ENCODE data around the gene ZC3H4. TPM values are rescaled to one million over a fixed set of nuclear protein-coding genes. Genes with fewer than 3 reads are reported as not detected.

ZC3H4 gene
- total RNA-seq, 1 donor from 2014 or later = 22.1 TPM

DNA sequence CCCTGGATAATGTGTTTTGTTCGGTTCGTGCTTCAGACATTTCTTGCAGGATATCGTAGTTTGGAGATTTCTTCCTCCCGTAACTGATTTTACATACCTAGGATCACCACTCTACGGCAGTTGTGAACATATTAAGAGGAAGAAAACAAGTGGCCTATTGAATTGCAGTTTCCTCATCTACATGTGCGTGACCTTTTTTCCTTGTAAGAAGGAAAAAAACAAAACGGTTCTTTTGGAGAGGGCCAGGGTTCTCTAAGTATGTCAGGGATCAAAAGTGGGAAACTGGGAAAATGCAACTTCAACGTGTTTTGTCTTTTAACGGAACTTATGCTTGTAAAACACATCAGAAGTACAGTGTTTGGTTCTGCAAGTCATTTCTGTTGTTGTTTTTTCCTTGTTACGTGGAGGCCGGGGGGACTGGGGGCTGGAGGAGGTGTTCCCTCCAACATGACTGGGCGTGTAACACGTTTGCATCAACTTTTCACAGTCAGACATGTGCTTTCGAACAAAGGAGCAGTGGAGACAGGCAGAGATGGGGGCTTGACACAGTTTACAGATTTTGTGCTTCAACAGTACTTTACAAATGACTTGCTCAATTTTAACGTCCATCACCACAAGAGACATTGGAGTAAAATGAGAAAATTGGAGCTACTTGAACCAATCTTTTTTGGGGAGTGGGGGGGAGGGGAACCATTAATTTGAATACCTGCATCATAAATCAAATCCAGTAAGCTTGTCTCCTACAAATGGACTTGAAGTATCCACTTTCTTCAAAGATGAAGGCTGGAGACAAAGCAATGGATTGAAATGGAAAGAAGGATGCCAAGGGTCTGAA, 3.8 kb downstream of the ZC3H4 start:
- intact Hi-C loops (cut with micrococcal nuclease) = no loop called here
- DNase-seq = no peak
- Histone ChIP-seq H3K27ac (replicated peaks) (peak overlapping the region; percentile 100), H3K36me3 (no peaks in the 10 kb centered on the region), H3K4me3 (peak overlapping the region; percentile 95), H3K4me1 (peaks cover 85% of the 10 kb centered on the region), H3K27me3 (ENCODE audit: low read depth) (no peaks in the 10 kb centered on the region), H3K9me3 (replicated peaks) (no peaks in the 10 kb centered on the region)
- TF ChIP-seq, protein P1, sequence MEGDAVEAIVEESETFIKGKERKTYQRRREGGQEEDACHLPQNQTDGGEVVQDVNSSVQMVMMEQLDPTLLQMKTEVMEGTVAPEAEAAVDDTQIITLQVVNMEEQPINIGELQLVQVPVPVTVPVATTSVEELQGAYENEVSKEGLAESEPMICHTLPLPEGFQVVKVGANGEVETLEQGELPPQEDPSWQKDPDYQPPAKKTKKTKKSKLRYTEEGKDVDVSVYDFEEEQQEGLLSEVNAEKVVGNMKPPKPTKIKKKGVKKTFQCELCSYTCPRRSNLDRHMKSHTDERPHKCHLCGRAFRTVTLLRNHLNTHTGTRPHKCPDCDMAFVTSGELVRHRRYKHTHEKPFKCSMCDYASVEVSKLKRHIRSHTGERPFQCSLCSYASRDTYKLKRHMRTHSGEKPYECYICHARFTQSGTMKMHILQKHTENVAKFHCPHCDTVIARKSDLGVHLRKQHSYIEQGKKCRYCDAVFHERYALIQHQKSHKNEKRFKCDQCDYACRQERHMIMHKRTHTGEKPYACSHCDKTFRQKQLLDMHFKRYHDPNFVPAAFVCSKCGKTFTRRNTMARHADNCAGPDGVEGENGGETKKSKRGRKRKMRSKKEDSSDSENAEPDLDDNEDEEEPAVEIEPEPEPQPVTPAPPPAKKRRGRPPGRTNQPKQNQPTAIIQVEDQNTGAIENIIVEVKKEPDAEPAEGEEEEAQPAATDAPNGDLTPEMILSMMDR (IDR thresholded peaks at IDR 0.05; ENCODE audit: borderline replicate concordance) = no peak

DNA sequence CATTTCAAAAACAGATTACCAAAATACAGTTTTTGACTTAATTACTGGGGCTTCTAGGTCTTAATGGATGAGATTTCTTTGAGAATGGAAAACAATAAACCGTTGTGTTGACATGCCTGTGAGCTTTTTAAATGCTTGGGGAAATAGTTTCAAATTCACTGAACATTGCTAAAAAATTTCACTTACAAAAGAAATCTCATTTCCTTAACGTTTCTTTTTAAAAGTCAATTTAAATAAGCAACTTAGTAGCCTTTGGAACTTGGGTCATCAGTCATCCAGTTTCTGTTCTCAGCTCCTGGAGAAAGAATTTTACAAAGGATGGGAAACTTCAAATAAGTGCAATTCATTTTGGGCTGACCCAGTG, 4.4 kb downstream of the ZC3H4 start:
- TF ChIP-seq, protein P1 (IDR thresholded peaks at IDR 0.05; ENCODE audit: borderline replicate concordance) = no peak
- Histone ChIP-seq H3K36me3 (no peaks in the 10 kb centered on the region), H3K9me3 (replicated peaks) (no peaks in the 10 kb centered on the region), H3K27me3 (ENCODE audit: low read depth) (no peaks in the 10 kb centered on the region), H3K4me1 (peaks cover 88% of the 10 kb centered on the region), H3K27ac (replicated peaks) (peak overlapping the region; percentile 100), H3K4me3 (peak overlapping the region; percentile 95)
- DNase-seq = no peak
- intact Hi-C loops (cut with micrococcal nuclease) = no loop called here

DNA sequence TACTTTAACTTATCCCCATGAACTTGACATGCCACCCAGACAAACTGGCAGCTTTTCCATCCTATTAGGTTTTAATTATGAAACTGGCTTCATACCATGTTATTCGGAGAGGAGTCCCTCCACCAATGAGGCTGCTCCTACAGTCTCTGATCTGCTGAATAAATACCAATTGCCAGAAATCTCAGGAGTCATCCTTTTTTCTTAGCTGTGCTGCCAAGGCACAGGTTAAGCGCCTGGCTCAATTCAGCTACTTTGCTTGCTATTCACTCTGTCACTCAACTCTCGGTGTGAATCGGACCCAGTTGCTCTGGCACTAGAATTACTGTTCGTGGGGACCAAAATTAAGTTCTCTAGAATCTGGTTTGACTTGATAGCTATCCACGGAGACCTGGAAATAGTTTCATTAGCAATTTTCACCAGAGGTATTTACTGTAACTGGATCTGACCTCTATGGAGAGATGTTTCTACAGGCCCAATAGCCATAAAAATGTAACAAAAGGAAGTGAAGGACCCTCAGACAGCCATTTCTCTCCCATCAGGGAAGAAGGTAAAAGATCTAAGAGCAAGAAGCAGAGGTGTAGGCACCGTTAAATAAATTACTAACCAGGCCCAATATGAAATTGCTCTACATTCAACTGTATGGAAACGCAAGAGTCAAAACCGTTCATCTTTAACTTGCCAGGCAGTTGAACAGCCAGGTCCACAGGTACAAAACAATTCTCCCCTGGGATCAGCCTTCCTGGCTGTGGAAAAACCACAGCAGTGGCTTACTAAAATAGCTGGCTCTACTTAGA, 5.4 kb downstream of the ZC3H4 start:
- intact Hi-C loops (cut with micrococcal nuclease) = no loop called here
- Histone ChIP-seq H3K27me3 (ENCODE audit: low read depth) (no peaks in the 10 kb centered on the region), H3K27ac (replicated peaks) (peak overlapping the region; percentile 100), H3K9me3 (replicated peaks) (no peaks in the 10 kb centered on the region), H3K4me1 (peaks cover 91% of the 10 kb centered on the region), H3K36me3 (no peaks in the 10 kb centered on the region), H3K4me3 (peak overlapping the region; percentile 8)
- TF ChIP-seq, protein P1 (IDR thresholded peaks at IDR 0.05; ENCODE audit: borderline replicate concordance) = no peak
- DNase-seq = no peak

DNA sequence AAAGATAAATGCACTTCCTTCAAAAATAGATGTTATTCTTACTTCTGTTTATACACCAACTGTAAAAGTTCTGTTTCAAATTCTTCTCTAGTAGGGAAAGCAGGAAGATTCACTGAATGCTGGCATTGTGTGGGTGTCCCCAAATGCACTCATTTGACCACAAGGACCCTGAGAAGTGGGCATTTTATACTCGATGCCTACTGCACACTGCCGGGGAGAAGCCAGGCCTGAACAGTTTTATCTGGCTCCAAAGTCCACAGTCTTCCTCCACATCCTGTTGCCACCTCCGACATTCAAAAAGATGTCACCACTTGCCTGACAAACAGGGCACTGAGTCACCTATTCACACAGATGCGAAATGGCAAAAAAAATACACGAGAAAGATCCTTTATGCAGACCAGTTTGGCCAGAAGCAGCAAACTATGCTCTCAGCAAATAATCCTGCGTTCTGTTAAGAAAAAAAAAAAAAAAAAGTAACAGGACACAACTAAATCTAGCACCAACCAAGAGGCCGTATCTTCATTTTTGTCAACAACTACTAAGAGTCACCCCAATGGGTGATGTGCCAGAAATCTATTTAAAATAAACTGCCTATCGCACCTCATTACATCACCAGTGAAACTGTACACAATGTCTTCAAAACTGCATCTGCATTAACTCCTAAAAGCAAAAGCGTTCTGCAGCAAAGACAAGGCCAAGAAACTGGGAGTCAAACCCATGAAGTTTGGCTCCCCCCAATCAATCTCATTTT, 6.2 kb downstream of the ZC3H4 start:
- Histone ChIP-seq H3K9me3 (replicated peaks) (no peaks in the 10 kb centered on the region), H3K27ac (replicated peaks) (peak overlapping the region; percentile 100), H3K4me3 (peak overlapping the region; percentile 21), H3K4me1 (peaks cover 93% of the 10 kb centered on the region), H3K36me3 (no peaks in the 10 kb centered on the region), H3K27me3 (ENCODE audit: low read depth) (no peaks in the 10 kb centered on the region)
- TF ChIP-seq, protein P1 (IDR thresholded peaks at IDR 0.05; ENCODE audit: borderline replicate concordance) = no peak
- no peak for DNase-seq
- intact Hi-C loops (cut with micrococcal nuclease) = no loop called here

DNA sequence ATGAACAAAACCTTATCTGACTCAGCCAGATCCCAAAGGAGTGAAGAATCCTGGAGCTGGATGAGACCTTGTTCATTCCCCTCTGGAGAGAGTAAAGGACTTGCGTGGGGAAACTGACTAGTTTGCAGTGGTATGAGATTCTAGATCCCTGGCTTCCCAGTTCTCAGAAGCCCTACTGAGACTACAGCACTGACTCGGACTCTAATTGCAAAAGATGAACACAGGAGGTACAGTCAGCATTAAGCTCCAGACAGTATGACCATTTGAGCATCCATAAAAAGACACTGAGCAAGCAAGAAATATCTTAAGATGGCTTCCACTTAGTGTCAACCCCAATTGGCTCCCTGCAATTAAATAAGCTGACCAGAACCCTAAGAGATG, 6.8 kb downstream of the ZC3H4 start:
- Histone ChIP-seq H3K4me1 (peaks cover 96% of the 10 kb centered on the region), H3K4me3 (peak overlapping the region; percentile 21), H3K9me3 (replicated peaks) (no peaks in the 10 kb centered on the region), H3K27me3 (ENCODE audit: low read depth) (no peaks in the 10 kb centered on the region), H3K27ac (replicated peaks) (peak overlapping the region; percentile 100), H3K36me3 (no peaks in the 10 kb centered on the region)
- no peak for DNase-seq
- intact Hi-C loops (cut with micrococcal nuclease) = no loop called here
- TF ChIP-seq, protein P1 (IDR thresholded peaks at IDR 0.05; ENCODE audit: borderline replicate concordance) = no peak

Measured in left ventricle myocardium inferior (tissue), 1 donor.